Hepatocyte (in vitro differentiated cells): ENCODE data around the gene NUDT3. TPM values are rescaled to one million over a fixed set of nuclear protein-coding genes. Genes with fewer than 3 reads are reported as not detected.

Experiments used
- DNase-seq: peaks from one replicate; pipeline ENCODE4 v3.0.0-alpha.2; 2016; ENCODE audit warnings: low spot score
- H2AFZ ChIP-seq: fragments of 200-600 bp; sonication (generic); 2 replicates; pipeline ENCODE4 v1.6.0; 2016; ENCODE audit warnings: antibody characterized with exemption, mild to moderate bottlenecking
- H3K27ac ChIP-seq: fragments of 200-600 bp; sonication (generic); 2 replicates; pipeline ENCODE4 v1.5.1; 2016; ENCODE audit warnings: mild to moderate bottlenecking
- H3K27me3 ChIP-seq: fragments of 200-600 bp; sonication (generic); 2 replicates; pipeline ENCODE4 v1.6.1; 2016
- H3K36me3 ChIP-seq: fragments of 200-600 bp; sonication (generic); replicated peaks from 2 replicates; pipeline ENCODE4 v1.5.1; 2016; ENCODE audit warnings: low read depth; ENCODE audit not compliant: insufficient read depth
- H3K4me1 ChIP-seq: fragments of 200-600 bp; sonication (generic); 2 replicates; pipeline ENCODE4 v1.5.1; 2016; ENCODE audit warnings: mild to moderate bottlenecking, moderate library complexity; ENCODE audit not compliant: insufficient read depth
- H3K4me2 ChIP-seq: fragments of 200-600 bp; sonication (generic); 2 replicates; pipeline ENCODE4 v1.6.0; 2016
- H3K4me3 ChIP-seq: fragments of 200-600 bp; sonication (generic); 2 replicates; pipeline ENCODE4 v1.5.1; 2016; ENCODE audit warnings: mild to moderate bottlenecking
- H3K79me2 ChIP-seq: fragments of 200-600 bp; sonication (generic); 2 replicates; pipeline ENCODE4 v1.6.0; 2017; ENCODE audit warnings: mild to moderate bottlenecking
- H3K9me2 ChIP-seq: fragments of 200-600 bp; sonication (generic); replicated peaks from 2 replicates; pipeline ENCODE4 v1.6.0; 2017; ENCODE audit warnings: mild to moderate bottlenecking; ENCODE audit not compliant: insufficient read depth
- H3K9me3 ChIP-seq: fragments of 200-600 bp; sonication (generic); 2 replicates; pipeline ENCODE4 v1.5.1; 2016; ENCODE audit warnings: low read depth, mild to moderate bottlenecking
- H4K20me1 ChIP-seq: fragments of 200-600 bp; sonication (generic); 2 replicates; pipeline ENCODE4 v1.6.0; 2016; ENCODE audit warnings: mild to moderate bottlenecking; ENCODE audit not compliant: insufficient read depth, poor library complexity, severe bottlenecking
- CTCF ChIP-seq: fragments of 200-600 bp; sonication (generic); IDR thresholded peaks from 2 replicates; pipeline ENCODE4 v1.5.1; 2016; ENCODE audit warnings: antibody characterized with exemption, mild to moderate bottlenecking; ENCODE audit not compliant: poor library complexity
- EZH2 ChIP-seq: fragments of 200-600 bp; sonication (generic); IDR thresholded peaks from 2 replicates; pipeline ENCODE4 v1.6.1; 2016; ENCODE audit warnings: antibody characterized with exemption, mild to moderate bottlenecking, borderline replicate concordance
- EZH2phosphoT487 ChIP-seq: fragments of 200-600 bp; sonication (generic); IDR thresholded peaks from one replicate; pipeline ENCODE4 v1.6.1; 2018; ENCODE audit warnings: antibody characterized with exemption, mild to moderate bottlenecking, low read depth, moderate library complexity; ENCODE audit not compliant: unreplicated experiment, severe bottlenecking
- WGBS: methylation state at CpG from one replicate; pipeline ENCODE4 v1.1.6; 2016; ENCODE audit warnings: low lambda C conversion rate; ENCODE audit errors: missing lambda C conversion rate; 5-methylcytosine and 5-hydroxymethylcytosine counted together
- polyA plus RNA-seq: library from polyadenylated mRNA; unstranded; fragments of >200 nt; fragmentation: Nextera tagmentation; extraction: Ambion mirVana; gene quantifications from 2 replicates; pipeline ENCODE4 v1.2.1, GENCODE V29; 2016
- total RNA-seq: library from RNA; depleted of rRNA; stranded (reverse); fragments of >200 nt; gene quantifications from 2 replicates; pipeline ENCODE4 v1.2.3, GENCODE V29; 2014

NUDT3 gene
- total and polyA plus RNA-seq, 2 experiments from 2014 or later = 6.2 to 20.4 TPM

DNA sequence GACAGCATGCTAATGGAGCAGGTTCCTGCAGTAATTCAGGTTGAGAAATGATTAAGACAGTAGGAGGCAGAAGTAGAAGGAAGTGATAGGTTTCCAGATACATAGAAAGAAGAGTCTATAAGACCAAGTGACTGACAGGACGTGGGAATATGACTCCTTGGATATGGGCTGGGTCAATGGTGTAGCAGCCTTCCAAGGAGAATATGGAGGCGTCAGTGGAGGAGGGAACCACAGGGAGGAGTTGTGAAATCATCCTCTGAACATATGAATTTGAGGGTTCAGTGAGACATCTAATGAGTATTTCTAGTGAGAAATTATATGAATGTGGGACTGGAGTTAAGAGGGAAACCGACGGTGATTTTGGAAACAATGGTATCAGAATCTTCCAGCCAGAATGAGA lies 43.3 kb downstream of the NUDT3 start:
- Histone ChIP-seq H3K9me2 (no peaks in the 10 kb centered on the region), H3K4me2 (no peak overlapping the region), H3K4me3 (no peak overlapping the region), H3K36me3 (no peaks in the 10 kb centered on the region), H4K20me1 (peaks cover 23% of the 10 kb centered on the region), H3K9me3 (no peaks in the 10 kb centered on the region), H3K79me2 (peaks cover 76% of the 10 kb centered on the region), H3K4me1 (peaks cover 16% of the 10 kb centered on the region), H3K27me3 (no peaks in the 10 kb centered on the region), H3K27ac (no peak overlapping the region), H2AFZ (no peak overlapping the region)
- 95% methylated on average over 4 of the region's 4 CpGs for WGBS
- TF ChIP-seq CTCF (no peak), EZH2phosphoT487 (no peak), EZH2 (no peak)
- DNase-seq = no peak

GRCh38 chr6:34347303-34347702 lies 45.2 kb downstream of the NUDT3 start:
- no peak overlapping the region for H3K4me2 ChIP-seq
- peaks cover 81% of the 10 kb centered on the region for H3K79me2 ChIP-seq
- H3K4me1 ChIP-seq = peaks cover 11% of the 10 kb centered on the region
- no peak for DNase-seq
- no peaks in the 10 kb centered on the region for H3K27me3 ChIP-seq
- H3K36me3 ChIP-seq = no peaks in the 10 kb centered on the region
- TF ChIP-seq EZH2 = no peak
- TF ChIP-seq CTCF = no peak
- no peak for TF ChIP-seq EZH2phosphoT487
- 88% methylated on average over 1 of the region's 1 CpG for WGBS
- no peak overlapping the region for H3K27ac ChIP-seq
- no peaks in the 10 kb centered on the region for H3K9me2 ChIP-seq
- H4K20me1 ChIP-seq = peaks cover 20% of the 10 kb centered on the region
- H3K4me3 ChIP-seq = no peak overlapping the region
- H2AFZ ChIP-seq = no peak overlapping the region
- H3K9me3 ChIP-seq = no peaks in the 10 kb centered on the region

GRCh38 chr6:34346175-34347119 lies 46.0 kb downstream of the NUDT3 start:
- Histone ChIP-seq H2AFZ (no peak overlapping the region), H3K27ac (no peak overlapping the region), H3K27me3 (no peaks in the 10 kb centered on the region), H3K4me3 (no peak overlapping the region), H4K20me1 (peaks cover 14% of the 10 kb centered on the region), H3K4me2 (no peak overlapping the region), H3K4me1 (peaks cover 6% of the 10 kb centered on the region), H3K9me2 (no peaks in the 10 kb centered on the region), H3K79me2 (peaks cover 74% of the 10 kb centered on the region), H3K36me3 (no peaks in the 10 kb centered on the region), H3K9me3 (no peaks in the 10 kb centered on the region)
- TF ChIP-seq CTCF (no peak), EZH2phosphoT487 (no peak)
- DNase-seq = no peak
- WGBS = 74% methylated on average over 9 of the region's 9 CpGs
